HepG2 (cell line): ENCODE measurements around the gene MAP3K5. TPM values are rescaled to one million over a fixed set of nuclear protein-coding genes. Genes with fewer than 3 reads are reported as not detected.

Source experiments
- ATAC-seq: fragments of 200-7000 bp; cut with Tn5 transposase; 3 replicates; pipeline ENCODE4 v1.9.1; 2020; ENCODE audit warnings: mild to moderate bottlenecking, moderate library complexity
- BruUV-seq: library from RNA; stranded (reverse); fragments of 400-500 nt; replicated peaks from 2 replicates; lab custom pipeline; 2021; lab: Mats Ljungman, UMichigan
- CTCF ChIA-PET: fragments of 300-600 bp; formaldehyde crosslinking; extraction: SDS; loops from one replicate; lab custom pipeline; 2021; ENCODE audit warnings: low total read pairs, inconsistent platforms, low intra/inter-chr PET ratio; lab: Yijun Ruan, JAX
- POLR2A ChIA-PET: fragments of 350-600 bp; sonication (Branson Sonifier 250); formaldehyde crosslinking; loops from one replicate; lab custom pipeline; 2020; ENCODE audit warnings: antibody characterized with exemption, inconsistent platforms; lab: Yijun Ruan, JAX
- DNase-seq: peaks from one replicate; pipeline ENCODE4 v3.0.0-alpha.2; 2015; ENCODE audit warnings: low spot score
- FAIRE-seq: peaks from 3 replicates; lab custom pipeline; 2011; peaks lifted over from hg19 to GRCh38; lab: Jason Lieb, UNC
- H2AFZ ChIP-seq: one replicate; pipeline ENCODE4 v1.6.1; 2011; ENCODE audit warnings: low read length, inconsistent platforms
- H3K27ac ChIP-seq: fragments of 300-600 bp; 3 replicates; pipeline ENCODE4 v1.8.0; 2011; ENCODE audit warnings: mixed run types, mild to moderate bottlenecking, mixed read lengths, low read length, inconsistent platforms; ENCODE audit not compliant: insufficient read depth; ENCODE audit errors: extremely low read length
- H3K27me3 ChIP-seq, 2 experiments: fragments of 200-600 bp in 1 of 2; 2 replicates in 1 of 2; 3 replicates in 1 of 2; pipeline versions ENCODE4 v1.6.0 to v1.8.0; 2011; ENCODE audit warnings: low read length in 2 of 2, mild to moderate bottlenecking in 2 of 2, moderate library complexity in 2 of 2, inconsistent platforms in 1 of 2; ENCODE audit not compliant: insufficient read depth in 2 of 2, control insufficient read depth in 1 of 2
- H3K36me3 ChIP-seq, 2 experiments: fragments of 200-600 bp in 1 of 2; replicated peaks in 1 of 2; 2 replicates in 1 of 2; 3 replicates in 1 of 2; pipeline versions ENCODE4 v1.5.1 to v1.8.0; 2011; ENCODE audit warnings: low read length in 2 of 2, inconsistent platforms in 1 of 2; ENCODE audit not compliant: insufficient read depth in 2 of 2, control insufficient read depth in 1 of 2
- H3K4me1 ChIP-seq: 2 replicates; pipeline ENCODE4 v1.5.1; 2012; ENCODE audit warnings: low read length, inconsistent platforms; ENCODE audit not compliant: insufficient read depth
- H3K4me2 ChIP-seq: 2 replicates; pipeline ENCODE4 v1.6.0; 2011; ENCODE audit warnings: low read depth, low read length, inconsistent platforms
- H3K4me3 ChIP-seq, 3 experiments: fragments of 200-600 bp in 1 of 3; sonication (generic), shearing (Covaris generic) in 1 of 3; replicated peaks in 1 of 3; 2 replicates each; pipeline ENCODE4 v1.5.1; 2011 to 2016; ENCODE audit warnings: low read length in 3 of 3, inconsistent platforms in 2 of 3, low read depth in 2 of 3, mild to moderate bottlenecking in 2 of 3, control low read depth in 1 of 3, mixed read lengths in 1 of 3; ENCODE audit not compliant: insufficient read depth in 1 of 3
- H3K79me2 ChIP-seq: one replicate; pipeline ENCODE4 v1.6.1; 2011; ENCODE audit warnings: low read length, inconsistent platforms; ENCODE audit not compliant: insufficient read depth
- H3K9ac ChIP-seq: 2 replicates; pipeline ENCODE4 v1.6.0; 2011; ENCODE audit warnings: mild to moderate bottlenecking, low read depth, low read length, inconsistent platforms; ENCODE audit not compliant: insufficient read depth
- H3K9me3 ChIP-seq: 2 replicates; pipeline ENCODE4 v1.5.1; 2012; ENCODE audit warnings: mild to moderate bottlenecking, low read length
- H4K20me1 ChIP-seq: 2 replicates; pipeline ENCODE4 v1.6.0; 2011; ENCODE audit warnings: inconsistent platforms, mild to moderate bottlenecking, low read length, moderate library complexity; ENCODE audit not compliant: insufficient read depth
- GMEB2 ChIP-seq: IDR thresholded peaks from 2 replicates; pipeline ENCODE4 v1.6.1; 2016; ENCODE audit warnings: missing biosample characterization, missing genetic modification reagents, low read depth
- HES4 ChIP-seq: sonication (generic); formaldehyde crosslinking; IDR thresholded peaks from 2 replicates; pipeline ENCODE4 v1.9.0; 2021; ENCODE audit warnings: mild to moderate bottlenecking, missing genetic modification reagents, borderline replicate concordance
- MAFF ChIP-seq: IDR thresholded peaks from 2 replicates; pipeline ENCODE4 v1.6.1; 2011; ENCODE audit warnings: low read depth, low read length, improper control_type of control experiment
- MBNL3 ChIP-seq: fragments of 250-450 bp; sonication (Bioruptor Pico); conservative IDR thresholded peaks from 2 replicates; pipeline ENCODE4 v1.8.0; 2022; ENCODE audit warnings: mild to moderate bottlenecking, inconsistent platforms
- PRMT3 ChIP-seq: sonication (generic); formaldehyde crosslinking; IDR thresholded peaks from 2 replicates; pipeline ENCODE4 v1.8.1; 2022; ENCODE audit warnings: low read depth, mild to moderate bottlenecking, moderate library complexity, missing genetic modification reagents, borderline replicate concordance
- RBFOX2 ChIP-seq: fragments of 200-400 bp; formaldehyde crosslinking; IDR thresholded peaks from 2 replicates; pipeline ENCODE4 v1.6.1; 2017; ENCODE audit warnings: low read depth, mild to moderate bottlenecking, low read length
- RBM39 ChIP-seq: fragments of 200-400 bp; formaldehyde crosslinking; IDR thresholded peaks from one replicate; pipeline ENCODE4 v1.6.1; 2018; ENCODE audit warnings: antibody characterized with exemption, mild to moderate bottlenecking, low read depth, low read length; ENCODE audit not compliant: poor library complexity, severe bottlenecking
- THAP7 ChIP-seq: sonication (generic); formaldehyde crosslinking; IDR thresholded peaks from 2 replicates; pipeline ENCODE4 v1.8.1; 2023; ENCODE audit warnings: mild to moderate bottlenecking, missing genetic modification reagents
- WGBS: methylation state at CpG from one replicate; pipeline ENCODE4 v1.1.6; 2017; ENCODE audit warnings: low lambda C conversion rate; 5-methylcytosine and 5-hydroxymethylcytosine counted together
- in situ Hi-C: cut with HindIII; loops from 2 replicates; pipeline ENCODE4 v1.10.0; 2017; ENCODE audit warnings: low pct_unique_long_range_greater_than_20kb; ENCODE audit not compliant: extremely low pct_ligation_motif_present
- intact Hi-C: fragments of 100-400 bp; cut with micrococcal nuclease; formaldehyde crosslinking; loops from one replicate; pipeline ENCODE4 v1.10.0; 2022; ENCODE audit not compliant: unreplicated experiment
- polyA plus RNA-seq, 8 experiments: library from polyadenylated mRNA; depleted of rRNA in 3 of 8; stranded (reverse) in 7 of 8; unstranded in 1 of 8; fragments of >200 nt; fragmentation: Illumina TruSeq in 4 of 8; extraction: Trizol in 4 of 8; gene quantifications; 2 replicates each; pipeline versions ENCODE4 v1.2.1 to v1.2.3, GENCODE V29; 2011 to 2016; ENCODE audit warnings: low read depth in 4 of 8, missing spikeins in 1 of 8, mixed read lengths in 1 of 8; ENCODE audit not compliant: insufficient read depth in 1 of 8
- total RNA-seq, 5 experiments: library from RNA; depleted of rRNA; stranded (reverse); fragments of >200 nt; fragmentation: Illumina TruSeq; extraction: Trizol; gene quantifications; 2 replicates each; pipeline ENCODE4 v1.2.3, GENCODE V29; 2016; ENCODE audit warnings: low read depth in 1 of 5

The MAP3K5 gene
- total and polyA plus RNA-seq, 2 of the 13 experiments (the other 11 are each of a cell fraction or from before 2014, with no cell fraction given), result not detected

- CTCF ChIA-PET, result no interaction called here
- intact Hi-C loops, result no loop called here
- no peak for ATAC-seq
Observed at GRCh38 chr6:136666041-136666440, 126.2 kb downstream of the MAP3K5 start.

More at GRCh38 chr6:136666041-136666440, 126.2 kb downstream of the MAP3K5 start:
- POLR2A ChIA-PET, result no interaction called here
- Histone ChIP-seq H4K20me1 (no peaks in the 10 kb centered on the region), H2AFZ (no peak overlapping the region), H3K4me2 (no peak overlapping the region), H3K4me1 (no peaks in the 10 kb centered on the region), H3K9me3 (no peaks in the 10 kb centered on the region), H3K9ac (no peak overlapping the region), H3K27me3 (no peaks in the 10 kb centered on the region), H3K4me3 (no peak overlapping the region), H3K79me2 (no peaks in the 10 kb centered on the region), H3K36me3 (no peaks in the 10 kb centered on the region), H3K27ac (no peak overlapping the region)
- in situ Hi-C loops, result no loop called here
- DNase-seq (no peak), FAIRE-seq (no peak)
- BruUV-seq, result no TSS peak
- WGBS, result 3% methylated on average over 1 of the region's 1 CpG
- TF ChIP-seq MBNL3 (CRISPR knock-in tag) (no peak), RBFOX2 (no peak), RBM39 (no peak), HES4 (CRISPR knock-in tag) (no peak), MAFF (no peak), GMEB2 (CRISPR knock-in tag) (no peak), PRMT3 (no peak), THAP7 (CRISPR knock-in tag) (no peak)
